PC-9 (cell line): Measurements from ENCODE around the gene KIFAP3. TPM values are rescaled to one million over a fixed set of nuclear protein-coding genes. Genes with fewer than 3 reads are reported as not detected.

Source experiments
- BruUV-seq: library from RNA; stranded (reverse); fragments of 400-500 nt; replicated peaks from 2 replicates; lab custom pipeline; 2021; lab: Mats Ljungman, UMichigan
- CTCF ChIA-PET: fragments of 300-600 bp; sonication (Branson Sonifier 250); formaldehyde crosslinking; loops from one replicate; lab custom pipeline; 2022; ENCODE audit warnings: antibody characterized with exemption; lab: Charles Lee
- POLR2A ChIA-PET: fragments of 300-600 bp; sonication (Branson Sonifier 250); formaldehyde crosslinking; loops from one replicate; lab custom pipeline; 2022; ENCODE audit warnings: antibody characterized with exemption; ENCODE audit not compliant: unreplicated experiment; lab: Charles Lee
- DNase-seq, 2 experiments: peaks; one replicate each; pipeline versions ENCODE4 v3.0.0 to v3.0.0-alpha.2; 2015 to 2022; ENCODE audit warnings: mixed read lengths in 1 of 2
- H2AFZ ChIP-seq: fragments of 200-600 bp; sonication (generic); 2 replicates; pipeline ENCODE4 v1.8.1; 2017; ENCODE audit warnings: antibody characterized with exemption
- H3F3A ChIP-seq: fragments of 200-600 bp; sonication (generic); 2 replicates; pipeline ENCODE4 v1.8.1; 2017; ENCODE audit warnings: antibody characterized with exemption, mild to moderate bottlenecking, low read depth; ENCODE audit not compliant: insufficient read depth
- H3K27ac ChIP-seq: fragments of 200-600 bp; sonication (generic); 2 replicates; pipeline ENCODE4 v1.6.1; 2016; ENCODE audit warnings: mixed run types
- H3K27me3 ChIP-seq: fragments of 200-600 bp; sonication (generic); 2 replicates; pipeline ENCODE4 v1.6.1; 2016; ENCODE audit warnings: low read depth, mixed run types; ENCODE audit not compliant: insufficient read depth
- H3K36me3 ChIP-seq: fragments of 200-600 bp; sonication (generic); 2 replicates; pipeline ENCODE4 v1.6.1; 2016; ENCODE audit warnings: low read depth, mixed run types
- H3K4me1 ChIP-seq: fragments of 200-600 bp; sonication (generic); replicated peaks from 2 replicates; pipeline ENCODE4 v1.6.1; 2016; ENCODE audit warnings: mixed run types; ENCODE audit not compliant: insufficient read depth
- H3K4me2 ChIP-seq: fragments of 200-600 bp; sonication (generic); 2 replicates; pipeline ENCODE4 v1.6.1; 2017; ENCODE audit warnings: mixed run types
- H3K4me3 ChIP-seq: fragments of 200-600 bp; sonication (generic); 2 replicates; pipeline ENCODE4 v1.6.1; 2016; ENCODE audit warnings: mixed run types
- H3K79me2 ChIP-seq: fragments of 200-600 bp; sonication (generic); 2 replicates; pipeline ENCODE4 v1.6.1; 2017; ENCODE audit warnings: low read depth, mixed run types
- H3K9me2 ChIP-seq: fragments of 200-600 bp; sonication (generic); 2 replicates; pipeline ENCODE4 v1.8.1; 2017; ENCODE audit warnings: mild to moderate bottlenecking; ENCODE audit not compliant: insufficient read depth
- H3K9me3 ChIP-seq: fragments of 200-600 bp; sonication (generic); 2 replicates; pipeline ENCODE4 v1.8.1; 2016; ENCODE audit warnings: low read depth; ENCODE audit not compliant: insufficient read depth
- H4K20me1 ChIP-seq: fragments of 200-600 bp; sonication (generic); 2 replicates; pipeline ENCODE4 v1.8.1; 2017; ENCODE audit not compliant: insufficient read depth
- CTCF ChIP-seq: fragments of 200-600 bp; sonication (generic); conservative IDR thresholded peaks from 2 replicates; pipeline ENCODE4 v1.6.1; 2017; ENCODE audit warnings: mixed run types, antibody characterized with exemption, mild to moderate bottlenecking, moderate library complexity
- EZH2 ChIP-seq: fragments of 200-600 bp; sonication (generic); IDR thresholded peaks from 2 replicates; pipeline ENCODE4 v1.8.0; 2017; ENCODE audit warnings: antibody characterized with exemption, low read depth
- intact Hi-C: fragments of 100-400 bp; cut with micrococcal nuclease; formaldehyde crosslinking; loops from one replicate; pipeline ENCODE4 v1.10.0; 2022; ENCODE audit not compliant: unreplicated experiment
- total RNA-seq: library from RNA; stranded (reverse); gene quantifications from 2 replicates; pipeline ENCODE4 v1.2.3, GENCODE V29; 2021

Gene KIFAP3
- total RNA-seq, 1 experiment from 2014 or later: 9.7 TPM

- no peaks in the 10 kb centered on the region for H3K36me3 ChIP-seq
- H3K27me3 ChIP-seq: no peaks in the 10 kb centered on the region
- no peaks in the 10 kb centered on the region for H3F3A ChIP-seq
- TF ChIP-seq EZH2: no peak
- TF ChIP-seq CTCF: no peak
- no peak for DNase-seq
- no peak overlapping the region for H3K4me3 ChIP-seq
- H3K9me2 ChIP-seq: 0 out of 2 replicates have a peak, but pooled peaks cover 6% of the 10 kb centered on the region
- H3K4me1 ChIP-seq: no peaks in the 10 kb centered on the region
- H3K79me2 ChIP-seq: no peaks in the 10 kb centered on the region
- no TSS peak for BruUV-seq
- no peak overlapping the region for H3K27ac ChIP-seq
- POLR2A ChIA-PET: no interaction called here
- CTCF ChIA-PET: no interaction called here
- intact Hi-C loops: no loop called here
- no peaks in the 10 kb centered on the region for H4K20me1 ChIP-seq
- H2AFZ ChIP-seq: no peak overlapping the region; the same call in 1 of the 2 replicates
- no peak overlapping the region for H3K4me2 ChIP-seq
- H3K9me3 ChIP-seq: peaks cover 7% of the 10 kb centered on the region; the same call in 1 of the 2 replicates
These were observed 41.8 kb downstream of the KIFAP3 start for GRCh38 chr1:170032531-170033280.

- Histone ChIP-seq H3K27ac (no peak overlapping the region), H3K4me2 (no peak overlapping the region), H3K4me1 (no peaks in the 10 kb centered on the region), H3K36me3 (no peaks in the 10 kb centered on the region), H3K4me3 (no peak overlapping the region), H3K9me3 (peaks cover 13% of the 10 kb centered on the region), H2AFZ (no peak overlapping the region), H3K79me2 (no peaks in the 10 kb centered on the region), H3K27me3 (no peaks in the 10 kb centered on the region), H3K9me2 (0 out of 2 replicates have a peak, but pooled peaks cover 6% of the 10 kb centered on the region), H3F3A (no peaks in the 10 kb centered on the region; the same call in 1 of the 2 replicates), H4K20me1 (no peaks in the 10 kb centered on the region)
- BruUV-seq: no TSS peak
- CTCF ChIA-PET: no interaction called here
- TF ChIP-seq CTCF (no peak), EZH2 (no peak)
- POLR2A ChIA-PET: no interaction called here
- intact Hi-C loops: no loop called here
- no peak for DNase-seq
These were observed 44.3 kb downstream of the KIFAP3 start for GRCh38 chr1:170030212-170030611.

GRCh38 chr1:170027760-170028159 lies 46.7 kb downstream of the KIFAP3 start:
- BruUV-seq: no TSS peak
- H3K4me1 ChIP-seq: no peaks in the 10 kb centered on the region
- no peaks in the 10 kb centered on the region for H3K36me3 ChIP-seq
- H3K9me3 ChIP-seq: peaks cover 13% of the 10 kb centered on the region
- H3K4me2 ChIP-seq: no peak overlapping the region
- H3K9me2 ChIP-seq: 0 out of 2 replicates have a peak, but pooled peaks cover 6% of the 10 kb centered on the region
- no peak overlapping the region for H2AFZ ChIP-seq
- TF ChIP-seq EZH2: no peak
- no peak for TF ChIP-seq CTCF
- ChIA-PET CTCF (no interaction called here), POLR2A (no interaction called here)
- no peaks in the 10 kb centered on the region; the same call in 1 of the 2 replicates for H3F3A ChIP-seq
- intact Hi-C loops: no loop called here
- DNase-seq: no peak
- no peaks in the 10 kb centered on the region for H3K79me2 ChIP-seq
- no peaks in the 10 kb centered on the region for H4K20me1 ChIP-seq
- no peak overlapping the region; the same call in 1 of the 2 replicates for H3K4me3 ChIP-seq
- H3K27me3 ChIP-seq: no peaks in the 10 kb centered on the region
- H3K27ac ChIP-seq: no peak overlapping the region
